Mesendoderm (in vitro differentiated cells): Measurements from ENCODE around the gene GPR62.

ENCODE experiments used
- DNase-seq: peaks from one replicate; pipeline ENCODE4 v3.0.0; 2013
- H2AK5ac ChIP-seq: 2 replicates; pipeline ENCODE4 v1.6.1; 2013; ENCODE audit warnings: low read length, inconsistent platforms
- H2BK120ac ChIP-seq: 2 replicates; pipeline ENCODE4 v1.6.1; 2013; ENCODE audit warnings: low read depth, mild to moderate bottlenecking, low read length, moderate library complexity, mixed read lengths
- H2BK15ac ChIP-seq: replicated peaks from 2 replicates; pipeline ENCODE4 v1.6.1; 2013; ENCODE audit warnings: low read depth, mild to moderate bottlenecking, moderate library complexity
- H2BK5ac ChIP-seq: 2 replicates; pipeline ENCODE4 v1.6.1; 2013; ENCODE audit warnings: low read length, inconsistent platforms
- H3K18ac ChIP-seq: 2 replicates; pipeline ENCODE4 v1.6.1; 2013; ENCODE audit warnings: mild to moderate bottlenecking, low read length, mixed read lengths
- H3K23ac ChIP-seq: one replicate; pipeline ENCODE4 v1.6.1; 2013; ENCODE audit warnings: low read length
- H3K27ac ChIP-seq: 2 replicates; pipeline ENCODE4 v1.5.1; 2013; ENCODE audit warnings: low read depth, mild to moderate bottlenecking, inconsistent platforms, low read length, moderate library complexity
- H3K27me3 ChIP-seq: 2 replicates; pipeline ENCODE4 v1.6.1; 2013; ENCODE audit warnings: low read length, control low read depth, mild to moderate bottlenecking, inconsistent platforms; ENCODE audit not compliant: insufficient read depth, poor library complexity
- H3K36me3 ChIP-seq: 2 replicates; pipeline ENCODE4 v1.6.1; 2013; ENCODE audit warnings: low read length, inconsistent platforms; ENCODE audit not compliant: control insufficient read depth, insufficient read depth
- H3K4ac ChIP-seq: one replicate; pipeline ENCODE4 v1.6.1; 2013; ENCODE audit warnings: low read depth, mild to moderate bottlenecking, low read length, moderate library complexity
- H3K4me1 ChIP-seq: 2 replicates; pipeline ENCODE4 v1.6.1; 2013; ENCODE audit warnings: low read depth, low read length, inconsistent platforms; ENCODE audit not compliant: control insufficient read depth
- H3K4me2 ChIP-seq: 2 replicates; pipeline ENCODE4 v1.6.1; 2013; ENCODE audit warnings: low read length
- H3K4me3 ChIP-seq: 2 replicates; pipeline ENCODE4 v1.5.1; 2013; ENCODE audit warnings: mild to moderate bottlenecking, low read length
- H3K56ac ChIP-seq: one replicate; pipeline ENCODE4 v1.6.1; 2013; ENCODE audit warnings: low read length
- H3K79me1 ChIP-seq: 2 replicates; pipeline ENCODE4 v1.6.1; 2013; ENCODE audit warnings: low read length, inconsistent platforms
- H3K79me2 ChIP-seq: 2 replicates; pipeline ENCODE4 v1.6.1; 2013; ENCODE audit warnings: mild to moderate bottlenecking, low read length; ENCODE audit not compliant: control insufficient read depth, insufficient read depth
- H3K9ac ChIP-seq: 2 replicates; pipeline ENCODE4 v1.6.1; 2013; ENCODE audit warnings: low read length, inconsistent platforms
- H4K5ac ChIP-seq: one replicate; pipeline ENCODE4 v1.6.1; 2013; ENCODE audit warnings: low read length
- H4K8ac ChIP-seq: one replicate; pipeline ENCODE4 v1.6.1; 2013; ENCODE audit warnings: low read depth, mild to moderate bottlenecking, control low read depth, low read length, moderate library complexity
- WGBS: extraction: QIAGEN DNeasy Blood & Tissue Kit; methylation state at CpG from one replicate; pipeline ENCODE4 v1.1.7; 2013; ENCODE audit warnings: low lambda C conversion rate, missing lambda C conversion rate; ENCODE audit not compliant: insufficient coverage; ENCODE audit errors: extremely low coverage; 5-methylcytosine and 5-hydroxymethylcytosine counted together

GPR62 gene

DNA sequence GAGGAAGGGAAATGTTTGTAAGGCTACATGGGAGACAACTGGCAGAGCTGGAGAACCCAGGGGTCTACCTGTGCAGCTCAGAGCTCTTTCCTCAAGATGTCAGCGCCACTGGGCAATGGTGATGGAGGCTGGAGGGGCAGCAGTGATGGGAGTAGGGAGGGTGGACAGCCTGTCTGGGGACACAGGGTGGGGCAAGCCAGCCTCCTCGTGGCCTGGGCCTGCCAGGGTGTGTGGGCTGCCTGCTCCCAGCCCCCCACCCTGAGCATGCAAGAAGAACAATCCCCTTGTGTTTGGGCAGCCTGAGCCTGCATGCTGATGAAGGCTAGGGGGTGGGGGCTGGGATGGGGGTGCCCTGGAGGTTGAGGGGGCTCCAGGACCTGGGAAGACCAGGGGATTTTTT, 10.8 kb downstream of the GPR62 start:
- no peaks in the 10 kb centered on the region for H3K79me2 ChIP-seq
- no peaks in the 10 kb centered on the region for H3K36me3 ChIP-seq
- peak overlapping the region; percentile 93 for H3K56ac ChIP-seq
- no peak overlapping the region for H3K27ac ChIP-seq
- no peak overlapping the region for H4K5ac ChIP-seq
- no peak overlapping the region for H3K4ac ChIP-seq
- peaks cover 13% of the 10 kb centered on the region for H3K4me1 ChIP-seq
- no peak overlapping the region for H3K23ac ChIP-seq
- H3K4me3 ChIP-seq, result no peak overlapping the region
- H2BK5ac ChIP-seq, result no peak overlapping the region
- H2BK15ac ChIP-seq, result no peak overlapping the region
- H3K4me2 ChIP-seq, result no peak overlapping the region
- no peak overlapping the region for H2BK120ac ChIP-seq
- DNase-seq, result no peak
- H3K9ac ChIP-seq, result peak overlapping the region; percentile 27
- H3K27me3 ChIP-seq, result no peaks in the 10 kb centered on the region
- no peak overlapping the region for H4K8ac ChIP-seq
- H3K79me1 ChIP-seq, result peaks cover 6% of the 10 kb centered on the region
- no peak overlapping the region for H2AK5ac ChIP-seq
- WGBS, result no CpG with 5 or more reads among the region's 2 CpGs
- H3K18ac ChIP-seq, result no peak overlapping the region

DNA sequence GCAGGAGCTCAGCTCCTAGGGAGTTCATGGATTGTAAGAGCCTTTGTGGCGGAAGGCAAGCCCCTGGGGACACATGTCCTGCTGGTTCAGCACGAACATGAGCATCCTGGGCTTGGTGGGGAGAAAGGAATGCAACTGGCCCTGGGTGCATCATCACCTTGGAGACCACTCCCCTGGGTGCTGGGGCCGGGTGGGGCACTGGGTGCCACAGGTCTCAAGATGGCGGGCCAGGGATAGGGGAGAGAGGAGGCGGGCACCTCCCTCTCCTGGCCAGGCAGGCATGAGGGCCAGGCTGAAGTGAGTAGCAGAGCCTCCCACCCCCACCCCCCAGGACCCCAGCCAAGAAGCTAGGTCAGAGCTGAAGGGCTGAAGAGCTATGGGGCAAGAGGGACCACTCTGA, 11.3 kb downstream of the GPR62 start:
- WGBS, result no CpG with 5 or more reads among the region's 5 CpGs
- peaks cover 13% of the 10 kb centered on the region for H3K4me1 ChIP-seq

DNA sequence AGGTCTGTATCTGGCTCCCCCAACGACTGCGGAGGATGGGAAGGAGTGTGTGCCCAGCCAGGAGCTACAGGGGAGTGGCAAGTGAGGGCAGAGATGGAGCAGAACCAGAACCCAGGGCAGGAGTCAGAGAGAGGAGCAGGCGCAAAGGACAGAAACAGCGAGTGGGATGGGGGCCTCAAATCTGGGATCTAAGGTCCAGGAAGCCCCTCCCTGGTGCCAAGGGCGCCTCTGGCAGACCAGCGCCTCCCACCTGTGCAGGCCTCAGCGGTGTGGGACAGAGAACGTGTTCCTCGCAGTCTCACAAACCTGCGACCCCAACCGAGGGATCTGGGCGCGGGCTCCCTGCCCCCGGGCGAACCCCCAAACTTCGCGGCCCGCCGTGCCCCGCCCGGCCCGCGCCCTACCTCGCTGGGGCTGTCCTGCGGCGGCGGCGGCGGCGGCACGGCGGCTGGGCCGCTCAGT, 11.8 kb downstream of the GPR62 start:
- Histone ChIP-seq H3K56ac (peak overlapping the region; percentile 93), H4K5ac (no peak overlapping the region), H3K4me1 (peaks cover 13% of the 10 kb centered on the region), H3K27ac (peak overlapping the region; percentile 45), H2BK120ac (no peak overlapping the region), H3K4me3 (peak overlapping the region; percentile 55), H3K36me3 (no peaks in the 10 kb centered on the region), H3K9ac (peak overlapping the region; percentile 85), H3K79me2 (no peaks in the 10 kb centered on the region), H4K8ac (no peak overlapping the region), H2BK5ac (no peak overlapping the region), H2AK5ac (peak overlapping the region; percentile 30), H3K4ac (peak overlapping the region; percentile 39), H3K79me1 (peaks cover 6% of the 10 kb centered on the region), H3K18ac (peak overlapping the region; percentile 53), H3K4me2 (peak overlapping the region; percentile 42), H3K27me3 (no peaks in the 10 kb centered on the region), H2BK15ac (no peak overlapping the region), H3K23ac (peak overlapping the region; percentile 7)
- no peak for DNase-seq
- WGBS, result no CpG with 5 or more reads among the region's 33 CpGs

More for the DNA sequence above, 11.3 kb downstream of the GPR62 start:
- Histone ChIP-seq H3K23ac (peak overlapping the region; percentile 7), H3K9ac (peak overlapping the region; percentile 85), H2AK5ac (peak overlapping the region; percentile 69), H3K4ac (no peak overlapping the region), H3K4me2 (peak overlapping the region; percentile 42), H2BK5ac (no peak overlapping the region), H3K36me3 (no peaks in the 10 kb centered on the region), H2BK15ac (no peak overlapping the region), H3K18ac (no peak overlapping the region), H4K8ac (no peak overlapping the region), H3K56ac (peak overlapping the region; percentile 93), H3K79me2 (no peaks in the 10 kb centered on the region), H2BK120ac (no peak overlapping the region), H3K27ac (no peak overlapping the region), H3K4me3 (no peak overlapping the region), H3K79me1 (peaks cover 6% of the 10 kb centered on the region), H3K27me3 (no peaks in the 10 kb centered on the region), H4K5ac (no peak overlapping the region)
- DNase-seq, result no peak

DNA sequence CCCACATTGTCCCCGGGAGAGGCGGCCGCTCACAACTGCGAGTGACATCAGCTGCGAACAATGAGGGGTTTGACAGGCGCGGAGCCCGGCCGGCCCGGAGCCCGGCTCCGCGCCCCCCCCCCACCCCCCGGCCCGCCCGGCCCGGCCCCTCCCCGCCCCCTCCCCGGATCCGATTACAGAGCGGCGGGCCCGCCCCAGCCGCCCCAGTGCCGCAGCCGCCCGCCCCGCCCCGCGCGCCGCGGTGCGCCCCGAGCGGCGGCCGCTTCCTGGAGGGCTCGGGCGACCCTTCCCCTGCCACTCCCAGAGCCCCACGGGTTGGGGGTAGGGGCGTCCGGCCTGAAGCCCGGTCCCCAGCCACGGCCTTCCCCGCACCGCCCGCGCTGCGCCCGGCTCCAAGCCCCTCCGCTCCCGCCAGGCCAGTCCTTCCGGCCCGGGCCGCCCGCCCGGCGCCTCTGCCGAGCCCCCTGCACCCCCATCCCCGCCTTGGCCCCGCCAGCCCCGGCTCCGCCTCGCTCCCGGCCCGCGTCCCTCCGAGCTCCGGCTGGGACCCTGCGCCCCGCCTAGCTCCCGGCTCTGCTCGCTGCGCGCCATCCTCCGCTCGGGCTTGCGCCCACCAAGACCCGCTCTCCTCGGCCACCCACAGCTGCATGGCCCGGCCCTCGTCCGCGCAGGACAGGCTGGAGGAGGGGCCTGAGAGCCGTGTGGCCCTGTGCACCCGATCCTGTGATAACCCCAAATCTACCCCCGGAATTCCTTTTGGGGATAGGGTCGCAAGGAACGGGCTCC, 12.4 kb downstream of the GPR62 start, which contains the start of gene PCBP4:
PCBP4 (minus strand) TSS at position 71 of the 786 bp plus-strand sequence. CDS start 6,214 bp downstream, outside the sequence.
- Histone ChIP-seq H4K8ac (peak within 1 kb of the TSS; percentile 77), H3K4ac (peak within 1 kb of the TSS; percentile 99), H3K79me1 (peaks cover 6% of the 10 kb centered on the region), H2BK5ac (peak within 1 kb of the TSS; percentile 86), H3K27me3 (no peaks in the 10 kb centered on the region), H4K5ac (peak within 1 kb of the TSS; percentile 42), H3K4me2 (peak within 1 kb of the TSS; percentile 76), H3K9ac (peak within 1 kb of the TSS; percentile 92), H3K79me2 (no peaks in the 10 kb centered on the region), H3K56ac (peak within 1 kb of the TSS; percentile 94), H3K36me3 (no peaks in the 10 kb centered on the region), H3K23ac (peak within 1 kb of the TSS; percentile 83), H3K27ac (peak within 1 kb of the TSS; percentile 91), H3K4me3 (peak within 1 kb of the TSS; percentile 55), H2BK120ac (peak within 1 kb of the TSS; percentile 68), H3K4me1 (peaks cover 13% of the 10 kb centered on the region), H2AK5ac (peak within 1 kb of the TSS; percentile 69), H2BK15ac (no peak within 1 kb of the TSS), H3K18ac (peak within 1 kb of the TSS; percentile 95)
- DNase-seq, result peak; percentile 82
- WGBS, result no CpG with 5 or more reads among the region's 90 CpGs

DNA sequence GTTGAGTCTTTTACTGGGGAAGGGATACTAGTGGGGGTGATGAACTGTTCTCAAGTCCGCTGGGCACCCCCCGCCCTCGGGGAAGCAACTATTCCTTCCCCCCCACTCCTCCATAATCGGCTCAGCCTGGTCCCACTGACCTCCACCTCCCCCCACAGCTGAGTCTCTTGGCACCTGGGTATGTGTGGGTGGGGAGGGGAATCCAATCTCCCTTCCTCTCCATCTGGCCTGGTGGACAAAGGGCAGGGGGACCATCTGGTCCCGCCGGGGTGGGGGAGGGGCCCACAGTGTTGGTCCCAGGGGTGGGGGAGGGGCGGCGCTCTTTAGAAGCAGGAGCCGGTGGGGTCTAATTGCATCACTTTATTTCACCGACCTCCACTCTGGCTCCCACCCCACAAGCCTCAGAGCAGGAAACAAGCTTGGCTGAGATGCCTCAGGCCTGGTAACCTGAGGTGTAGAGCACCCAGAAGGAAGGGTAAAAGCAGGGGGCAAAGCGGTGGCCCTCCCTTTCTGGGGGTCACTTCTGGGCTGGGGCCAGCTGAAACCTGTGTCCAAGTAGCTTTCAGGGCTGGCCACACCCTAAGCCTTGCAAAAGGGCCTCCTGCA, 13.1 kb downstream of the GPR62 start:
- Histone ChIP-seq H3K56ac (peak overlapping the region; percentile 94), H3K36me3 (no peaks in the 10 kb centered on the region), H3K4me1 (peaks cover 13% of the 10 kb centered on the region), H2BK15ac (no peak overlapping the region), H4K8ac (no peak overlapping the region), H3K18ac (peak overlapping the region; percentile 95), H4K5ac (peak overlapping the region; percentile 42), H3K4ac (peak overlapping the region; percentile 99), H2AK5ac (peak overlapping the region; percentile 2), H3K4me3 (peak overlapping the region; percentile 44), H3K23ac (peak overlapping the region; percentile 83), H3K79me1 (peaks cover 6% of the 10 kb centered on the region), H3K4me2 (peak overlapping the region; percentile 76), H2BK5ac (peak overlapping the region; percentile 86), H2BK120ac (peak overlapping the region; percentile 68), H3K9ac (peak overlapping the region; percentile 92), H3K27ac (peak overlapping the region; percentile 91), H3K27me3 (no peaks in the 10 kb centered on the region), H3K79me2 (no peaks in the 10 kb centered on the region)
- whole genome bisulfite sequencing, result no CpG with 5 or more reads among the region's 11 CpGs
- DNase-seq, result peak; percentile 75
